GM23248 (cell line): ENCODE measurements around the gene RTN4.

Experiments
- EZH2 ChIP-seq: fragments of 200-600 bp; sonication (generic); IDR thresholded peaks from 2 replicates; pipeline ENCODE4 v1.6.1; 2018; ENCODE audit warnings: antibody characterized with exemption, mild to moderate bottlenecking; ENCODE audit not compliant: insufficient read depth, poor library complexity, severe bottlenecking
- EZH2phosphoT487 ChIP-seq: fragments of 200-600 bp; sonication (generic); IDR thresholded peaks from 2 replicates; pipeline ENCODE4 v1.6.1; 2018; ENCODE audit warnings: antibody characterized with exemption, moderate library complexity, mild to moderate bottlenecking, low read depth; ENCODE audit not compliant: insufficient read depth

DNA sequence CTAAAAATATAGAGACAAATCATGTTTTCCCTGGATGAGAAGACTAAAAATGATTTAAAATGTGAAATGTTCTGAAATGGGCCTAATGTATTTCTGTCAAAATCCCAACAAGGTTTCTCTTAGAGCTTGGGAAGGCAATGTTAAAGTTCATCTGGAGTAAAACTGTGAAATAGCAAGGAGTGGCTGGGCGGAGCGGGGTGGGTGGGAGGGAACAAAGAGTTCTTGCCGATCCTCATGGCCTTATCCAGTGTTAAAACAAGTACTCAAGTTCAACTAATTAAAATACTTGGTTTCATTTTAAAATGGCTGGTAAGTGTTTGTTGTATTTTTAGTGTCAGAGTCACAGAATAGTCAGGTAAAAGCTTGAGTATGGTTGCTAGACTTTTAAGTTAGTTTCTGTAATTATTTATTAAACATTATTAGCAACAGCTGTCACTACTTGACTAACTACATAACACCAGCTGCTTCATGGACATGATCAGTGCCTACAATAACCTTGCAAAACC lies 87.3 kb downstream of the RTN4 start:
- TF ChIP-seq EZH2phosphoT487 (no peak), EZH2 (no peak)
